ENCODE results near the gene DNAJC6.

DNAJC6 gene

DNA sequence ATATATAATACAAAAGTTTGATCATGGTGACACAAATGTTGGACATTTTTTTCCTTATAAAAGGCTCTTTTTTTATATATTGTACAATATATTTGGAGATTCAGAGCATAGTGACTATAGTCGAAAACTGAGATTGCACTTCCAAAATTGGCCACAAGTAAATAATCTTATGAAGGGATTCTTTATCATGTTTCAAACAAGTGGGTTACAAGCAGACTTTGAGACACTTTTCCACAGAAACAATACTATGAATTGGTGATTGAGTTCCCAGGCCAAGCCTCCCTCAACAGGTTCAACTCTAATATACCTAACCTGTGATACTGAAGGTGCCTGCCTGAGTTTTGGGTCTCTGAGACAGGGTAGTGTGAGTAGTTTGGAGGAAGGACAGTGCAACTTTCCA, 124.9 kb downstream of the DNAJC6 start:
- peak overlapping the region; percentile 29 to 56 (median 45) for H3K27ac Mint-ChIP-seq
- H3K36me3 Mint-ChIP-seq (ENCODE audit: low read depth), result peaks cover 31% of the 10 kb centered on the region
- peaks cover 6% of the 10 kb centered on the region for H3K4me1 Mint-ChIP-seq
- TF ChIP-seq, protein P1, sequence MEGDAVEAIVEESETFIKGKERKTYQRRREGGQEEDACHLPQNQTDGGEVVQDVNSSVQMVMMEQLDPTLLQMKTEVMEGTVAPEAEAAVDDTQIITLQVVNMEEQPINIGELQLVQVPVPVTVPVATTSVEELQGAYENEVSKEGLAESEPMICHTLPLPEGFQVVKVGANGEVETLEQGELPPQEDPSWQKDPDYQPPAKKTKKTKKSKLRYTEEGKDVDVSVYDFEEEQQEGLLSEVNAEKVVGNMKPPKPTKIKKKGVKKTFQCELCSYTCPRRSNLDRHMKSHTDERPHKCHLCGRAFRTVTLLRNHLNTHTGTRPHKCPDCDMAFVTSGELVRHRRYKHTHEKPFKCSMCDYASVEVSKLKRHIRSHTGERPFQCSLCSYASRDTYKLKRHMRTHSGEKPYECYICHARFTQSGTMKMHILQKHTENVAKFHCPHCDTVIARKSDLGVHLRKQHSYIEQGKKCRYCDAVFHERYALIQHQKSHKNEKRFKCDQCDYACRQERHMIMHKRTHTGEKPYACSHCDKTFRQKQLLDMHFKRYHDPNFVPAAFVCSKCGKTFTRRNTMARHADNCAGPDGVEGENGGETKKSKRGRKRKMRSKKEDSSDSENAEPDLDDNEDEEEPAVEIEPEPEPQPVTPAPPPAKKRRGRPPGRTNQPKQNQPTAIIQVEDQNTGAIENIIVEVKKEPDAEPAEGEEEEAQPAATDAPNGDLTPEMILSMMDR (IDR thresholded peaks at IDR 0.05; ENCODE audit: unreplicated experiment in 3 of 3), result peak in 2 of 3 experiments; percentile 13 to 15
- no peaks in the 10 kb centered on the region for H3K9me3 Mint-ChIP-seq
- H3K27me3 Mint-ChIP-seq (ENCODE audit: low read depth), result no peaks in the 10 kb centered on the region
- H3K4me3 Mint-ChIP-seq, result no peak overlapping the region

DNA sequence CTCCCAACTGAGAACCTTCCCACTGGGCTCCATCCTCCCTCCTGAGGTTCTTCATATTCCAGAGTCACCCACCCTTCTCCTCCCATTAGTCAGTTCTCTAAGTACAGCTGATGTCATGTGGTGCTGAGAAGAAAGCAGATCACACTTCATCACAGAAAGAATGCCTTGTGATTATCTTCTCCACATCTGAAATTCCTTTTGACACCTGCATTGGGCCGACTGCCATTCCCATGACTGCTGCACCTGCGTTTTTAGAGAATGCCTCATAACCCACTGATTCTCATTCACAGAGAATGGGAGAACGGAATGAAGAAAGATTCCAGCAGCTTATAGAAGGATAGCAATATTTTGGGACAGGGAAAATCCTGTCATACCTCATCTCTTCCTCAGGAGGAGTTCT, 125.4 kb downstream of the DNAJC6 start:
- TF ChIP-seq, protein P1 (IDR thresholded peaks at IDR 0.05; ENCODE audit: unreplicated experiment in 3 of 3), result no peak
- H3K9me3 Mint-ChIP-seq, result no peaks in the 10 kb centered on the region
- H3K4me3 Mint-ChIP-seq, result no peak overlapping the region
- no peaks in the 10 kb centered on the region for H3K27me3 Mint-ChIP-seq (ENCODE audit: low read depth)
- H3K4me1 Mint-ChIP-seq, result peaks cover 6% of the 10 kb centered on the region
- H3K36me3 Mint-ChIP-seq (ENCODE audit: low read depth), result peaks cover 29% of the 10 kb centered on the region
- H3K27ac Mint-ChIP-seq, result peak overlapping the region; percentile 29 to 56 (median 45)

DNA sequence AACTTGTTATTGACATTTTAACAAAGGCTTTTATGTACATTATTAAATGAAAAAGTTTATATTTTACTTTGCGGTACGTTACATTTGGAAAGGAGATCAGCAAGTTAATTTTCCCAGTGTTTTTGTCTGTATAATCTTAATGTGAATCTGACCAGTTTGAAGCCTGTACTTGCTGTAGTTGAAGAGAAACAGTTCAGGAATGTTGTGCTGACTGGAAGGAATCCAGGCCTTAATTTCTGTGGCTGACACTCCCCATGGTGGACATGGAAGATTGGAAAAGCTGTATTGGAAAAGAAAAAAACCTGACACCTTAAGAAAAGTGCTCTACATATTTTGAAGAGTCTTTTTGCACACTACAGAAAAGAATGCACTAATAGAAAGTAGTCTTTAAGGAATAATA, 126.6 kb downstream of the DNAJC6 start:
- Mint-ChIP-seq H3K4me3 (peak overlapping the region in 1 of 3 experiments; percentile 1), H3K4me1 (peaks cover 6% of the 10 kb centered on the region), H3K36me3 (ENCODE audit: low read depth) (peaks cover 24% of the 10 kb centered on the region), H3K27me3 (ENCODE audit: low read depth) (no peaks in the 10 kb centered on the region), H3K9me3 (no peaks in the 10 kb centered on the region), H3K27ac (peak overlapping the region; percentile 49 to 90 (median 86))
- TF ChIP-seq, protein P1 (IDR thresholded peaks at IDR 0.05; ENCODE audit: unreplicated experiment in 3 of 3), result no peak

DNA sequence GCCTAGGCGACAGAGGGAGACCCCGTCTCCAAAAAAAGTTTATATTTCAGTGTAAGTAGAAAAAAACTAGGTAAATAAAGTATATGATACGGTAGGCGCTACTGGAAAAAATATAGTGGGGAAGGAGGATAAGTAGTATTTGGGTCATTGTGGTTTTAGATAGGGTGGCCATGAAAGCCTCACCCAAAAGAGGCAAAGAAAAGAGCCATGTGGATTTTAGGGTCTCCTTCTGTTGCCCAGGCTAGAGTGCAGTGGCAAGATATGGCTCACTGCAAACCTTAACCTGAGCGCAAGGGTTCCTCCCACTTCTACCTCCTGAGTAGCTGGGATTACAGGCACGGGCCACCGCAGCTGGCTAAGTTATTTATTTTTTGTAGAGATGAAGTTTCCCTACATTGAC, 128.3 kb downstream of the DNAJC6 start:
- Mint-ChIP-seq H3K27ac (peak overlapping the region in 1 of 3 experiments; percentile 30), H3K9me3 (peaks cover 3% of the 10 kb centered on the region), H3K4me1 (peaks cover 6% of the 10 kb centered on the region), H3K27me3 (ENCODE audit: low read depth) (no peaks in the 10 kb centered on the region), H3K4me3 (no peak overlapping the region), H3K36me3 (ENCODE audit: low read depth) (peaks cover 17% of the 10 kb centered on the region)
- TF ChIP-seq, protein P1 (IDR thresholded peaks at IDR 0.05; ENCODE audit: unreplicated experiment in 3 of 3), result no peak

DNA sequence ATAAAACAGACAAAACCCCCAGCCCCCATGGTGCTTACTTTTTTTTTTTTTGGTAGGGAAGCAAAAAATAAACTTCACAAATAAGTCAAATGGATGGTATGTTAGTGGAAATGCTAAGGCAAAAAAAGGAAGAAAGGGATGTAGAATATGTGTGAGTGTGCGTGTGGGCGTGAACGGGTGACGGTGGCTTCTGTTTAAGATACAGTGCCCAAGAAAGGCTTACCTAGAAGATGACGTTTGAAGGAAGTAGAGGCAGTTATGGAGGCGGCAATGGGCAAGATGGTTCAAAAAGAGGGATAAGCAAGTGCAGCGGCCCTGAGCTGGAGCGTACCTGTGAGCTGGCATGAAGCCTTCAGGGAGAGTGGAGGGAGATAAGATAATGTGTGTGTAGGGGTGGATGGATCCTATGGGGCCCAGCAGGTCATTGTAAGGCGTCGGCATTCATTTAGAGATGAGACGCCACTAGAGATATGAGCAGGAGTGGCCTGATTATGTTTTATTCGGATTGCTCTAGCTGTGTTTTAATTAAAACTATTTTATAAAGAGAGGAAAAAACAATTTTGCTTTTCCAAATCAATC, 131.1 kb downstream of the DNAJC6 start:
- Mint-ChIP-seq H3K4me3 (no peak overlapping the region), H3K27me3 (ENCODE audit: low read depth) (no peaks in the 10 kb centered on the region), H3K9me3 (peaks cover 3% of the 10 kb centered on the region), H3K27ac (no peak overlapping the region), H3K36me3 (ENCODE audit: low read depth) (peaks cover 5% of the 10 kb centered on the region), H3K4me1 (peaks cover 6% of the 10 kb centered on the region)
- TF ChIP-seq, protein P1 (IDR thresholded peaks at IDR 0.05; ENCODE audit: unreplicated experiment in 3 of 3), result no peak

DNA sequence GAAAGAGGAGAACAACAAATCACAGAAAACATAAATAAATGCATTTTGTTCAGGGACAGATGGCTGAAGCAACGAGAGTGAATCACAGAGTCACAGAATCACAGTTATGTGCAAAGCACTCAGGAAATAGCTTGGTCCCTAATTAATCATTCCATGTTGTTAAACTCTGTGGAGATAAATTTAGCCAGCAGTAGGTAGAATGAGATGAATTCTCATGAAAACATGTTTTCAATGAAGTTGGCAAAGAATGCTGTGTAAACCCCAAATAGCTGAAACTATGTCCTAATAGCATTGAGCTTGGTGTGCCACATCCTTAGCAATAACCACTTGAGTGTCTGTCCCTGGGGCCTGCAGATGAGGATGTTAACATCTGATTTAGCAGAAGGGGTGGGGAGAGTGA, 131.6 kb downstream of the DNAJC6 start:
- TF ChIP-seq, protein P1 (IDR thresholded peaks at IDR 0.05; ENCODE audit: unreplicated experiment in 3 of 3), result no peak
- Mint-ChIP-seq H3K9me3 (peaks cover 3% of the 10 kb centered on the region), H3K27ac (no peak overlapping the region), H3K36me3 (ENCODE audit: low read depth) (peaks cover 5% of the 10 kb centered on the region), H3K4me1 (peaks cover 4% of the 10 kb centered on the region), H3K27me3 (ENCODE audit: low read depth) (no peaks in the 10 kb centered on the region), H3K4me3 (no peak overlapping the region)

All from nephron (organoid).